Neural progenitor cell (in vitro differentiated cells): Measurements from ENCODE around the gene RTN4R.

ENCODE experiments used
- CTCF ChIP-seq: fragments of 200-600 bp; sonication (generic); IDR thresholded peaks from 2 replicates; pipeline ENCODE4 v1.5.1; 2017; ENCODE audit warnings: antibody characterized with exemption, mild to moderate bottlenecking
- EZH2 ChIP-seq: fragments of 200-600 bp; sonication (generic); IDR thresholded peaks from 2 replicates; pipeline ENCODE4 v1.6.1; 2017; ENCODE audit warnings: antibody characterized with exemption, mild to moderate bottlenecking, moderate library complexity
- EZH2phosphoT487 ChIP-seq: fragments of 200-600 bp; sonication (generic); IDR thresholded peaks from 2 replicates; pipeline ENCODE4 v1.6.1; 2017; ENCODE audit warnings: antibody characterized with exemption

GRCh38 chr22:20284471-20285086, 16.5 kb upstream of the RTN4R start:
- no peak for TF ChIP-seq CTCF
- TF ChIP-seq EZH2phosphoT487: no peak
- no peak for TF ChIP-seq EZH2
